Head of caudate nucleus (tissue), 42 donors: ENCODE results near the gene ACTL8.
"Not testable (repeated sequence)": the region's sequence is repeated elsewhere in the genome, so short reads cannot be mapped to it uniquely, and the experiment has no call there.

Source experiments
- DNase-seq, 42 donors: peaks; one replicate each; pipeline versions ENCODE4 v3.0.0 to v3.0.0-alpha.2; 2020 to 2021; ENCODE audit warnings: mixed read lengths in 7 of 42
- intact Hi-C: fragments of 100-400 bp; cut with DNase I; formaldehyde crosslinking; loops from one replicate; pipeline ENCODE4 v1.15.0; 2022

The ACTL8 gene

GRCh38 chr1:17732475-17732874 is 22.7 kb upstream of the ACTL8 start:
- intact Hi-C loops, result no loop called here
- DNase-seq, result no peak

- DNase-seq, result no peak
- intact Hi-C loops, result no loop called here
Measured at GRCh38 chr1:17733661-17734060, 21.5 kb upstream of the ACTL8 start.

- intact Hi-C loops, result no loop called here
- DNase-seq, result no peak
Measured at GRCh38 chr1:17734609-17735008, 20.5 kb upstream of the ACTL8 start.

GRCh38 chr1:17735348-17735747 is 19.8 kb upstream of the ACTL8 start:
- intact Hi-C loops, result no loop called here
- no peak for DNase-seq

GRCh38 chr1:17735793-17736192 is 19.3 kb upstream of the ACTL8 start:
- intact Hi-C loops, result no loop called here
- no peak for DNase-seq

GRCh38 chr1:17736625-17737024 is 18.5 kb upstream of the ACTL8 start:
- intact Hi-C loops, result no loop called here
- DNase-seq, result no peak

- intact Hi-C loops, result no loop called here
- no peak for DNase-seq
Measured at GRCh38 chr1:17739050-17739449, 16.1 kb upstream of the ACTL8 start.

- intact Hi-C loops, result no loop called here
- no peak for DNase-seq
Measured at GRCh38 chr1:17741052-17741451, 14.1 kb upstream of the ACTL8 start.

- intact Hi-C loops, result no loop called here
- peak in 4 of 42 donors; percentile 5 to 47 (median 14) for DNase-seq
Measured at GRCh38 chr1:17742583-17742982, 12.6 kb upstream of the ACTL8 start.

GRCh38 chr1:17743008-17743647 is 12.0 kb upstream of the ACTL8 start:
- intact Hi-C loops, result no loop called here

GRCh38 chr1:17743925-17744324 is 11.2 kb upstream of the ACTL8 start:
- intact Hi-C loops, result no loop called here
- DNase-seq, result no peak

More at GRCh38 chr1:17743008-17743647, 12.0 kb upstream of the ACTL8 start:
- DNase-seq, result no peak

- intact Hi-C loops, result no loop called here
- peak in 9 of 42 donors; percentile 14 to 62 (median 24) for DNase-seq
Measured at GRCh38 chr1:17744666-17745478, 10.3 kb upstream of the ACTL8 start.

- peak in 27 of 42 donors; percentile 5 to 77 (median 43) for DNase-seq
- intact Hi-C loops, result no loop called here
Measured at GRCh38 chr1:17745479-17745955, 9.6 kb upstream of the ACTL8 start.

GRCh38 chr1:17746281-17746680 is 8.9 kb upstream of the ACTL8 start:
- intact Hi-C loops, result not testable (repeated sequence)

GRCh38 chr1:17746920-17747319 is 8.2 kb upstream of the ACTL8 start:
- intact Hi-C loops, result no loop called here
- DNase-seq, result no peak

More at GRCh38 chr1:17746281-17746680, 8.9 kb upstream of the ACTL8 start:
- not testable (repeated sequence) for DNase-seq

GRCh38 chr1:17750333-17750732 is 4.8 kb upstream of the ACTL8 start:
- intact Hi-C loops, result no loop called here
- DNase-seq, result no peak

GRCh38 chr1:17752356-17752755 is 2.8 kb upstream of the ACTL8 start:
- intact Hi-C loops, result no loop called here
- DNase-seq, result no peak

- DNase-seq, result no peak
- intact Hi-C loops, result no loop called here
Measured at GRCh38 chr1:17757426-17757825, 2.3 kb downstream of the ACTL8 start.

- intact Hi-C loops, result no loop called here
Measured at GRCh38 chr1:17759114-17759513, 4.0 kb downstream of the ACTL8 start.

GRCh38 chr1:17762313-17762712 is 7.2 kb downstream of the ACTL8 start:
- intact Hi-C loops, result no loop called here
- no peak for DNase-seq

More at GRCh38 chr1:17759114-17759513, 4.0 kb downstream of the ACTL8 start:
- DNase-seq, result no peak
